ENCODE measurements around the gene POU2F2.

DNA sequence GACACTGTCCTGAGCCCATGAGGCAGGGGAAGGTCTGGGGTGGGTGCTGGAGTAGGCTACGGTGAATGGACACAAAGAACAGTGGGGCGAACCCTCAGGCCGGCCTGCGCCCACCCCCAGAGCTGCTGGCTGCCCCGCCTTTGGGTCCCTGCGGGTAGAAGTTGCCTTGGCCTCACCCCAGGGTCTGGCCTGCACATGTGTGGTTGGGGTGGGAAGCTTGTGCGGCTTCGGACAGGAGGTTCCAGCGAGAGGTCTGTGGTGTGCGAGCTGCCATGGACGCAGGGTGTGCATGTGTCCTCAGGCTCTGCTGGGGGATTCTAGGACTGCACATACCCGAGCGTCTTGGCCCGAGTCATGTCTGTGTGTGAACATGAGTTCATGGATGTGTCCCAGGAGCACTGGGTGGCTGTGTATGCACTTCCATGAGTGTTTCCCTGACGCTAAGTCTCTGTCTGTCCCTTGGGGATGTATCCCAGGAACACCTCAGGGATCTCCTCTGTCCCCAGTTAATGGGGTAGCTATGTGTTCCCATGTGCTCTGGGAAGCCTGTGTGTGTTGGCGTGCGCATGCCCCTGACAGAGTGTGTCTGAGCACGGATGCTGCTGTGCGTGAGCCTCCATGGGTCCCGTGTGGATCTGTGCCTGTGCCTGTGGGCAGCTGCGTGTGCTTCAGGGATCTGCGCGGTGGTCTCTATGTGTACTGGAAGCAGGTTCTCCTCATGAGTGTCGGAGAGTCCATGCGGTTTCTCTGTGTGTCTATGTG is 20.8 kb upstream of the POU2F2 start:
- TF ChIP-seq, protein P1, sequence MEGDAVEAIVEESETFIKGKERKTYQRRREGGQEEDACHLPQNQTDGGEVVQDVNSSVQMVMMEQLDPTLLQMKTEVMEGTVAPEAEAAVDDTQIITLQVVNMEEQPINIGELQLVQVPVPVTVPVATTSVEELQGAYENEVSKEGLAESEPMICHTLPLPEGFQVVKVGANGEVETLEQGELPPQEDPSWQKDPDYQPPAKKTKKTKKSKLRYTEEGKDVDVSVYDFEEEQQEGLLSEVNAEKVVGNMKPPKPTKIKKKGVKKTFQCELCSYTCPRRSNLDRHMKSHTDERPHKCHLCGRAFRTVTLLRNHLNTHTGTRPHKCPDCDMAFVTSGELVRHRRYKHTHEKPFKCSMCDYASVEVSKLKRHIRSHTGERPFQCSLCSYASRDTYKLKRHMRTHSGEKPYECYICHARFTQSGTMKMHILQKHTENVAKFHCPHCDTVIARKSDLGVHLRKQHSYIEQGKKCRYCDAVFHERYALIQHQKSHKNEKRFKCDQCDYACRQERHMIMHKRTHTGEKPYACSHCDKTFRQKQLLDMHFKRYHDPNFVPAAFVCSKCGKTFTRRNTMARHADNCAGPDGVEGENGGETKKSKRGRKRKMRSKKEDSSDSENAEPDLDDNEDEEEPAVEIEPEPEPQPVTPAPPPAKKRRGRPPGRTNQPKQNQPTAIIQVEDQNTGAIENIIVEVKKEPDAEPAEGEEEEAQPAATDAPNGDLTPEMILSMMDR (IDR thresholded peaks at IDR 0.05): no peak
- TF ChIP-seq POLR2A (IDR thresholded peaks at IDR 0.05) (no peak), POLR2AphosphoS5 (IDR thresholded peaks at IDR 0.05) (no peak)
